Endometrium (tissue), 2 donors: ENCODE data around the gene GPN3.
A peak's percentile ranks its signal among the peaks of the same experiment; 100 is the strongest.
"Not testable (repeated sequence)": the region's sequence is repeated elsewhere in the genome, so short reads cannot be mapped to it uniquely, and the experiment has no call there.

Source experiments
- FAIRE-seq: peaks from 2 replicates; lab custom pipeline; 2012; peaks lifted over from hg19 to GRCh38; lab: Jason Lieb, UNC
- donor health status: control.
- donor health status: control.

GPN3 gene

GRCh38 chr12:110468214-110469048 lies at the start of gene GPN3, which contains the start of gene FAM216A:
Gene GPN3, minus strand, starts transcription at chr12:110468257. Its CDS starts 54 bp downstream, at chr12:110468203.
Gene FAM216A, plus strand, starts transcription at chr12:110468845. Its CDS starts 31 bp downstream, at chr12:110468876.
- peak; percentile 94 for FAIRE-seq

- no peak for FAIRE-seq
Observed at GRCh38 chr12:110516995-110517394, 48.9 kb upstream of the GPN3 start.

- FAIRE-seq, result no peak
Observed at GRCh38 chr12:110514363-110514762, 46.3 kb upstream of the GPN3 start.

GRCh38 chr12:110513842-110514241 lies 45.8 kb upstream of the GPN3 start:
- no peak for FAIRE-seq

GRCh38 chr12:110508071-110508586 lies 40.1 kb upstream of the GPN3 start:
- no peak for FAIRE-seq

GRCh38 chr12:110505332-110505731 lies 37.3 kb upstream of the GPN3 start:
- no peak for FAIRE-seq

- no peak for FAIRE-seq
Observed at GRCh38 chr12:110503432-110503831, 35.4 kb upstream of the GPN3 start.

GRCh38 chr12:110501752-110502738 lies 34.0 kb upstream of the GPN3 start, which contains the start of the genes RAD9B and VPS29:
Gene RAD9B, plus strand, starts transcription at chr12:110502331. Its CDS starts 7 bp downstream, at chr12:110502338.
Gene VPS29, minus strand, starts transcription at chr12:110502111. Its CDS starts 60 bp downstream, at chr12:110502051.
- FAIRE-seq, result peak; percentile 87

- no peak for FAIRE-seq
Observed at GRCh38 chr12:110501399-110501751, 33.3 kb upstream of the GPN3 start.

- no peak for FAIRE-seq
Observed at GRCh38 chr12:110498984-110499706, 31.1 kb upstream of the GPN3 start.

GRCh38 chr12:110475426-110475825 lies 7.4 kb upstream of the GPN3 start:
- no peak for FAIRE-seq

GRCh38 chr12:110467847-110468213 lies 227 bp downstream of the GPN3 start:
- no peak for FAIRE-seq

- no peak for FAIRE-seq
Observed at GRCh38 chr12:110466791-110467190, 1.3 kb downstream of the GPN3 start.

GRCh38 chr12:110465765-110466164 lies 2.3 kb downstream of the GPN3 start:
- not testable (repeated sequence) for FAIRE-seq

GRCh38 chr12:110465024-110465423 lies 3.0 kb downstream of the GPN3 start:
- no peak for FAIRE-seq

GRCh38 chr12:110461189-110461588 lies 6.9 kb downstream of the GPN3 start:
- not testable (repeated sequence) for FAIRE-seq

GRCh38 chr12:110458756-110459155 lies 9.3 kb downstream of the GPN3 start:
- FAIRE-seq, result no peak

GRCh38 chr12:110453569-110454296 lies 14.3 kb downstream of the GPN3 start:
- no peak for FAIRE-seq

- FAIRE-seq, result no peak
Observed at GRCh38 chr12:110451263-110451662, 16.8 kb downstream of the GPN3 start.

- FAIRE-seq, result peak; percentile 65
Observed at GRCh38 chr12:110449799-110450497, 18.1 kb downstream of the GPN3 start, which contains the start of gene ARPC3. Gene ARPC3, minus strand, starts transcription at chr12:110450337. Its CDS starts 77 bp downstream, at chr12:110450260.
